Cardiac septum (tissue), 1 donor: ENCODE measurements around the gene NIN. TPM values are rescaled to one million over a fixed set of nuclear protein-coding genes. Genes with fewer than 3 reads are reported as not detected.

ENCODE experiments used
- DNase-seq: peaks from one replicate; pipeline ENCODE4 v3.0.0-alpha.2; 2020; ENCODE audit warnings: low spot score
- intact Hi-C: fragments of 100-400 bp; cut with DNase I; formaldehyde crosslinking; loops from one replicate; pipeline ENCODE4 v1.14.0; 2022
- total RNA-seq: library from RNA; stranded (reverse); fragmentation: NEBNext Ultra II Directional; extraction: Animal tissue kit (Norgen Biotek cat#: 25700); gene quantifications from one replicate; pipeline ENCODE4 v1.2.1, GENCODE V29; 2021
- donor health status: DM: no; HTN: no; CAD: no.

The NIN gene
- total RNA-seq, 1 donor from 2014 or later: 59.2 TPM

- no peak for DNase-seq
- intact Hi-C loops: no loop called here
These were observed 33.5 kb downstream of the NIN start for GRCh38 chr14:50797250-50798047.

GRCh38 chr14:50796390-50796789 is 34.6 kb downstream of the NIN start:
- intact Hi-C loops: no loop called here
- no peak for DNase-seq

GRCh38 chr14:50795909-50796308 is 35.1 kb downstream of the NIN start:
- no peak for DNase-seq
- intact Hi-C loops: no loop called here

- DNase-seq: no peak
- intact Hi-C loops: no loop called here
These were observed 35.8 kb downstream of the NIN start for GRCh38 chr14:50795142-50795541.

GRCh38 chr14:50794068-50794645 is 36.8 kb downstream of the NIN start:
- DNase-seq: no peak
- intact Hi-C loops: no loop called here

GRCh38 chr14:50792634-50793068 is 38.3 kb downstream of the NIN start:
- intact Hi-C loops: loop anchor here (2.0 kb wide), 1 partner anchor 38 kb away; the partner anchor contains the start of gene NIN

GRCh38 chr14:50792051-50792477 is 38.9 kb downstream of the NIN start:
- intact Hi-C loops: loop anchor here (2.0 kb wide), 1 partner anchor 39 kb away; the partner anchor contains the start of gene NIN
- no peak for DNase-seq

More at GRCh38 chr14:50792634-50793068, 38.3 kb downstream of the NIN start:
- DNase-seq: no peak

GRCh38 chr14:50791201-50791600 is 39.8 kb downstream of the NIN start:
- intact Hi-C loops: no loop called here
- no peak for DNase-seq

- intact Hi-C loops: no loop called here
- DNase-seq: no peak
These were observed 40.4 kb downstream of the NIN start for GRCh38 chr14:50790589-50790988.

GRCh38 chr14:50786751-50787464 is 44.1 kb downstream of the NIN start:
- intact Hi-C loops: loop anchor here (5.0 kb wide), 1 partner anchor 75 kb away; no protein-coding TSS in a partner anchor
- DNase-seq: no peak

- intact Hi-C loops: loop anchor here (5.0 kb wide), 1 partner anchor 77 kb away; no protein-coding TSS in a partner anchor
- DNase-seq: no peak
These were observed 45.4 kb downstream of the NIN start for GRCh38 chr14:50785457-50786063.

- intact Hi-C loops: loop anchor here (5.0 kb wide), 1 partner anchor 77 kb away; no protein-coding TSS in a partner anchor
- DNase-seq: no peak
These were observed 46.1 kb downstream of the NIN start for GRCh38 chr14:50784683-50785456.

- intact Hi-C loops: no loop called here
These were observed 47.4 kb downstream of the NIN start for GRCh38 chr14:50783563-50783962.

GRCh38 chr14:50780393-50780792 is 50.6 kb downstream of the NIN start:
- intact Hi-C loops: no loop called here
- no peak for DNase-seq

More at GRCh38 chr14:50783563-50783962, 47.4 kb downstream of the NIN start:
- DNase-seq: no peak

GRCh38 chr14:50778721-50779483 is 52.1 kb downstream of the NIN start:
- no peak for DNase-seq
- intact Hi-C loops: loop anchor here (5.0 kb wide), 2 partner anchors 53 to 177 kb away; partner anchors contain the start of gene NIN

GRCh38 chr14:50776522-50776921 is 54.4 kb downstream of the NIN start:
- DNase-seq: no peak
- intact Hi-C loops: loop anchor here (5.0 kb wide), 2 partner anchors 56 to 174 kb away; partner anchors contain the start of gene NIN

- no peak for DNase-seq
- intact Hi-C loops: loop anchor here (5.0 kb wide), 2 partner anchors 57 to 173 kb away; partner anchors contain the start of gene NIN
These were observed 55.6 kb downstream of the NIN start for GRCh38 chr14:50775357-50775756.
